Endothelial cell of umbilical vein (primary cell): ENCODE data around the gene PHACTR2. TPM values are rescaled to one million over a fixed set of nuclear protein-coding genes. Genes with fewer than 3 reads are reported as not detected.
A peak's percentile ranks its signal among the peaks of the same experiment; 100 is the strongest.

Source experiments
- Bru-seq: library from RNA; stranded (reverse); fragments of 400-500 nt; gene quantifications from one replicate; lab custom pipeline; 2021; lab: Mats Ljungman, UMichigan
- BruChase-seq, 2 experiments: library from RNA; stranded (reverse); fragments of 400-500 nt; gene quantifications; one replicate each; lab custom pipeline; 2021; lab: Mats Ljungman, UMichigan
- BruUV-seq: library from RNA; stranded (reverse); fragments of 400-500 nt; replicated peaks from 2 replicates; lab custom pipeline; 2021; lab: Mats Ljungman, UMichigan
- CTCF ChIA-PET: fragments of 300-600, 350-600 bp; sonication (Branson Sonifier 250); formaldehyde crosslinking; loops from one replicate; lab custom pipeline; 2021; ENCODE audit warnings: antibody characterized with exemption, inconsistent platforms; lab: Charles Lee
- POLR2A ChIA-PET: fragments of 300-600, 350-600 bp; sonication (Branson Sonifier 250); formaldehyde crosslinking; loops from one replicate; lab custom pipeline; 2021; ENCODE audit warnings: antibody characterized with exemption, inconsistent platforms; lab: Charles Lee
- DNase-seq: peaks from one replicate; pipeline ENCODE4 v3.0.0-alpha.2; 2011; ENCODE audit warnings: low read depth, low spot score
- FAIRE-seq: peaks from 2 replicates; lab custom pipeline; 2011; peaks lifted over from hg19 to GRCh38; lab: Jason Lieb, UNC
- H2AFZ ChIP-seq: 2 replicates; pipeline ENCODE4 v1.6.0; 2012; ENCODE audit warnings: low read depth, low read length, control low read depth, inconsistent platforms
- H3K27ac ChIP-seq: 2 replicates; pipeline ENCODE4 v1.5.1; 2011; ENCODE audit warnings: low read depth, mild to moderate bottlenecking, control low read depth, low read length, moderate library complexity; ENCODE audit not compliant: insufficient read depth
- H3K27me3 ChIP-seq, 2 experiments: 2 replicates each; pipeline versions ENCODE4 v1.6.0 to v1.6.1; 2011; ENCODE audit warnings: low read length in 2 of 2, mixed read lengths in 1 of 2; ENCODE audit not compliant: control insufficient read depth in 2 of 2, insufficient read depth in 2 of 2
- H3K36me3 ChIP-seq, 2 experiments: 2 replicates in 1 of 2; 3 replicates in 1 of 2; pipeline ENCODE4 v1.5.1; 2011; ENCODE audit warnings: low read length in 2 of 2, mild to moderate bottlenecking in 1 of 2, moderate library complexity in 1 of 2; ENCODE audit not compliant: control insufficient read depth in 2 of 2, insufficient read depth in 2 of 2; ENCODE audit errors: extremely low read depth in 1 of 2
- H3K4me1 ChIP-seq: 3 replicates; pipeline ENCODE4 v1.5.1; 2011; ENCODE audit warnings: mild to moderate bottlenecking, low read length; ENCODE audit not compliant: control insufficient read depth, insufficient read depth; ENCODE audit errors: extremely low read depth
- H3K4me2 ChIP-seq: 2 replicates; pipeline ENCODE4 v1.6.1; 2011; ENCODE audit warnings: low read length, control low read depth, mixed read lengths; ENCODE audit not compliant: insufficient read depth
- H3K4me3 ChIP-seq, 3 experiments: fragments of 200-600 bp in 1 of 3; sonication (generic), shearing (Covaris generic) in 1 of 3; replicated peaks in 1 of 3; 2 replicates each; pipeline ENCODE4 v1.5.1; 2011 to 2016; ENCODE audit warnings: control low read depth in 3 of 3, low read length in 3 of 3, mild to moderate bottlenecking in 2 of 3, inconsistent platforms in 1 of 3, low read depth in 1 of 3, moderate library complexity in 1 of 3; ENCODE audit not compliant: insufficient read depth in 1 of 3
- H3K79me2 ChIP-seq: 2 replicates; pipeline ENCODE4 v1.6.0; 2012; ENCODE audit warnings: low read length, inconsistent platforms; ENCODE audit not compliant: control insufficient read depth, insufficient read depth
- H3K9ac ChIP-seq: replicated peaks from 2 replicates; pipeline ENCODE3; 2011; ENCODE audit warnings: low read length, control low read depth; ENCODE audit not compliant: insufficient read depth; ENCODE audit errors: extremely low read depth
- H3K9me1 ChIP-seq: replicated peaks from 3 replicates; pipeline ENCODE4 v1.6.0; 2011; ENCODE audit warnings: mild to moderate bottlenecking, low read length; ENCODE audit not compliant: control insufficient read depth, insufficient read depth; ENCODE audit errors: extremely low read depth
- H3K9me3 ChIP-seq: replicated peaks from 2 replicates; pipeline ENCODE4 v1.5.1; 2012; ENCODE audit warnings: low read length, inconsistent platforms; ENCODE audit not compliant: control insufficient read depth, insufficient read depth
- H4K20me1 ChIP-seq: replicated peaks from 2 replicates; pipeline ENCODE3; 2011; ENCODE audit warnings: mild to moderate bottlenecking, low read length; ENCODE audit not compliant: control insufficient read depth, insufficient read depth; ENCODE audit errors: extremely low read depth
- POLR2A ChIP-seq: IDR thresholded peaks from 2 replicates; pipeline ENCODE4 v1.6.1; 2012; ENCODE audit warnings: low read depth, mild to moderate bottlenecking, control low read depth, low read length
- POLR2AphosphoS5 ChIP-seq: IDR thresholded peaks from 2 replicates; pipeline ENCODE4 v1.6.1; 2012; ENCODE audit warnings: low read depth, mild to moderate bottlenecking, control low read depth, low read length, moderate library complexity; ENCODE audit not compliant: insufficient read depth
- dilution Hi-C: fragments of 300-500 bp; cut with MboI; formaldehyde crosslinking; loops from one replicate; pipeline ENCODE4 v1.15.0; 2019; ENCODE audit warnings: low sequenced_read_pairs; ENCODE audit not compliant: extremely low pct_ligation_motif_present
- intact Hi-C: fragments of 100-400 bp; cut with micrococcal nuclease; formaldehyde crosslinking; loops from one replicate; pipeline ENCODE4 v1.10.0; 2022
- long read RNA-seq: library from polyadenylated mRNA; stranded (forward); transcript quantifications from one replicate; pipeline ENCODE4 v2.0.0, GENCODE V29; 2021
- polyA minus RNA-seq, 3 experiments: library from RNA; depleted of rRNA, polyadenylated mRNA; stranded (reverse); fragments of >200 nt; gene quantifications; 1 replicate in 1 of 3; 2 replicates in 2 of 3; pipeline ENCODE4 v1.2.3, GENCODE V29; 2011
- polyA plus RNA-seq, 4 experiments: library from polyadenylated mRNA; depleted of rRNA in 3 of 4; stranded (reverse) in 3 of 4; unstranded in 1 of 4; fragments of >200 nt; gene quantifications; 2 replicates each; pipeline versions ENCODE4 v1.2.1 to v1.2.3, GENCODE V29; 2011 to 2012; ENCODE audit warnings: missing spikeins in 1 of 4
- total RNA-seq: library from RNA; stranded (reverse); gene quantifications from 2 replicates; pipeline ENCODE4 v1.2.3, GENCODE V29; 2021
- TF ChIP-seq, protein P1 (sequence below): IDR thresholded peaks from 2 replicates; pipeline ENCODE4 v1.6.1; 2011; ENCODE audit not compliant: insufficient read depth, insufficient read length
- TF ChIP-seq, protein P2 (sequence below), 2 donors: IDR thresholded peaks; 1 replicate in 1 of 2; 2 replicates in 1 of 2; pipeline ENCODE4 v1.5.1; 2011; ENCODE audit warnings: low read length in 2 of 2, mild to moderate bottlenecking in 2 of 2, moderate library complexity in 2 of 2, control low read depth in 1 of 2, inconsistent platforms in 1 of 2, low read depth in 1 of 2; ENCODE audit not compliant: insufficient read depth in 1 of 2; ENCODE audit errors: extremely low read depth in 1 of 2

The PHACTR2 gene
- total RNA-seq (160 and 178 TPM in 2 replicates), polyA plus RNA-seq (16.3 and 16.4 TPM in 2 replicates), polyA minus RNA-seq (70.7 and 72.0 TPM in 2 replicates), Bru-seq, nascent RNA (percentile 91 among the genes with signal in this experiment), BruChase-seq, experiment 1, labeled RNA remaining after a 6-hour chase (percentile 88 among the genes with signal in this experiment), BruChase-seq, experiment 2, labeled RNA remaining after a 2-hour chase (percentile 78 among the genes with signal in this experiment)
- polyA plus RNA-seq (2011; cell fraction: cytosol; rRNA removed) = 29.6 and 33.0 TPM in 2 replicates
- polyA plus RNA-seq (2011; cell fraction: nucleus; rRNA removed) = 39.3 and 44.1 TPM in 2 replicates
- 31.3 and 53.0 TPM in 2 replicates for polyA plus RNA-seq (2012)
- 8.0 TPM for polyA minus RNA-seq (2011; cell fraction: cytosol; rRNA and poly(A)+ RNA removed)
- polyA minus RNA-seq (2011; cell fraction: nucleus; rRNA and poly(A)+ RNA removed) = 81.0 and 88.1 TPM in 2 replicates
- long read RNA-seq, full-length matches to known transcripts = 85 of 117 reads
- long read RNA-seq, partial matches to known transcripts = 13 of 117 reads
- long read RNA-seq, other reads (novel, unspliced or antisense) = 19 of 117 reads

DNA sequence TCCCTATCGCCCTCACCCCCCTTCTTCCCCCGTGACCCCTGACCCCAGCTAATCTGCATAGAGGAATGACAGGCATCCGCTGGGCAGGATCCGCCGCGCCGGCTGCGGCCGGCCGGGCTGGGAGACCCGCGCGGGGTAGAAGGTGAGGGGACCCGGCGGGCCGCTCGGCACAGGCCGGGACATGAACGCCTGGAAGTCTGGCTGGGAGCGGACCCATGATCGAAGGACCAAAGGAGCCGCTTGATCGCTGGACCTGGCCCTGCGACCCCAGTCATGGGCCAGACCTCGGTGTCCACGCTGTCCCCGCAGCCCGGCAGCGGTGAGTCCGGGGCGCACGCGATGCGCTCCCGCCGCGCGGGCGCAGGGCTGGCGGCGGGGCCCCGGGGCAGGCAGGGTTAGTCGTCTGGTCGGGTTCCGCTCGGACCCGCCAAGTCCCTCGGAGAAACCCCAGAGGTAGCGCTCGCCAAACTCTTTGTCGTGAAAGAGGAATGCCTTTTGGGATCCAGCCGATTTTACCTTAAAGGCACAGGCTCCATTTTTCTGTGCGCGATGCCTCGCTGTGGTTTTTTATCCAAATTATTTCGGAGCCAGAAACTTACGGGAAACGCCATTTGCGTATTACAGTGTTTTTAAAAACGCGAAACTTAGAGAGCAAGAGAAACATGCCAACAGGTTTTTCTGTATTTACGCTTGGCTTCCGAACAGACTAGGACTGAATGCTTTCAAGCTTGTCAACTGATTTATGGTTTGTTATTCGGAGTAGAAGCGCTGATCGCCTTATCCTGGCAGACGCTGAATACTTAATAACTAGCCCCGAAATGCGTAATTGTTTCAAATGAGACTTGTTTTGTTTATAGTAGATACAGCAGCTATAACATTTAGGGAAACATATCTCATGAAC is at the start of gene PHACTR2:
PHACTR2 (plus strand) TSS at position 75 of the 901 bp plus-strand sequence; CDS start at position 274, 199 bp downstream.
- H3K4me1 ChIP-seq = peaks cover 38% of the 10 kb centered on the region
- peak within 1 kb of the TSS; percentile 14 for H2AFZ ChIP-seq
- H3K9me1 ChIP-seq = no peaks in the 10 kb centered on the region
- ChIA-PET POLR2A (interaction anchor here (0.6 to 0.8 kb wide), 4 partner anchors 92 to 250 kb away, joined by 3 to 4 read pairs (median 4); partner anchors contain the start of gene LTV1), CTCF (interaction anchor here (1.8 to 3.4 kb wide), 2 partner anchors 9 to 103 kb away, joined by 8 to 16 read pairs; no protein-coding TSS in a partner anchor)
- dilution Hi-C loops (no loop called here), intact Hi-C loops (loop anchor here (1.0 to 5.0 kb wide), 8 partner anchors 9 to 165 kb away; partner anchors contain the start of gene LTV1)
- peaks cover 52% of the 10 kb centered on the region for H3K79me2 ChIP-seq
- TF ChIP-seq, protein P1, sequence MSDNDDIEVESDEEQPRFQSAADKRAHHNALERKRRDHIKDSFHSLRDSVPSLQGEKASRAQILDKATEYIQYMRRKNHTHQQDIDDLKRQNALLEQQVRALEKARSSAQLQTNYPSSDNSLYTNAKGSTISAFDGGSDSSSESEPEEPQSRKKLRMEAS = no peak
- TF ChIP-seq, protein P2, sequence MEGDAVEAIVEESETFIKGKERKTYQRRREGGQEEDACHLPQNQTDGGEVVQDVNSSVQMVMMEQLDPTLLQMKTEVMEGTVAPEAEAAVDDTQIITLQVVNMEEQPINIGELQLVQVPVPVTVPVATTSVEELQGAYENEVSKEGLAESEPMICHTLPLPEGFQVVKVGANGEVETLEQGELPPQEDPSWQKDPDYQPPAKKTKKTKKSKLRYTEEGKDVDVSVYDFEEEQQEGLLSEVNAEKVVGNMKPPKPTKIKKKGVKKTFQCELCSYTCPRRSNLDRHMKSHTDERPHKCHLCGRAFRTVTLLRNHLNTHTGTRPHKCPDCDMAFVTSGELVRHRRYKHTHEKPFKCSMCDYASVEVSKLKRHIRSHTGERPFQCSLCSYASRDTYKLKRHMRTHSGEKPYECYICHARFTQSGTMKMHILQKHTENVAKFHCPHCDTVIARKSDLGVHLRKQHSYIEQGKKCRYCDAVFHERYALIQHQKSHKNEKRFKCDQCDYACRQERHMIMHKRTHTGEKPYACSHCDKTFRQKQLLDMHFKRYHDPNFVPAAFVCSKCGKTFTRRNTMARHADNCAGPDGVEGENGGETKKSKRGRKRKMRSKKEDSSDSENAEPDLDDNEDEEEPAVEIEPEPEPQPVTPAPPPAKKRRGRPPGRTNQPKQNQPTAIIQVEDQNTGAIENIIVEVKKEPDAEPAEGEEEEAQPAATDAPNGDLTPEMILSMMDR (IDR thresholded peaks at IDR 0.05; ENCODE audit: extremely low read depth in 1 of 2, insufficient read depth in 1 of 2, low read depth in 1 of 2, low read length in 2 of 2) = no peak
- TF ChIP-seq POLR2A (peak; percentile 94), POLR2AphosphoS5 (peak; percentile 82)
- H3K4me2 ChIP-seq = peak within 1 kb of the TSS; percentile 98
- H3K36me3 ChIP-seq = peaks cover 0 to 2% of the 10 kb centered on the region in 2 experiments
- peak within 1 kb of the TSS; percentile 32 to 89 (median 80) for H3K4me3 ChIP-seq
- TSS peak; percentile 62 for BruUV-seq
- DNase-seq (peak; percentile 82), FAIRE-seq (peak; percentile 52)
- no peaks in the 10 kb centered on the region for H4K20me1 ChIP-seq
- H3K27ac ChIP-seq = peak within 1 kb of the TSS; percentile 91
- no peaks in the 10 kb centered on the region for H3K27me3 ChIP-seq
- no peaks in the 10 kb centered on the region for H3K9me3 ChIP-seq
- peak within 1 kb of the TSS; percentile 80 for H3K9ac ChIP-seq
